Large intestine (tissue), 3 donors: Measurements from ENCODE around the gene PCIF1. TPM values are rescaled to one million over a fixed set of nuclear protein-coding genes. Genes with fewer than 3 reads are reported as not detected.

ENCODE experiments used
- DNase-seq, 2 donors: peaks; one replicate each; pipeline versions ENCODE4 v3.0.0 to v3.0.0-alpha.2; 2013
- H3K27ac ChIP-seq: one replicate; pipeline ENCODE4 v1.5.1; 2013; ENCODE audit warnings: low read length
- H3K27me3 ChIP-seq: 2 replicates; pipeline ENCODE4 v1.6.1; 2013; ENCODE audit warnings: low read length; ENCODE audit not compliant: control insufficient read depth, insufficient read depth
- H3K36me3 ChIP-seq: 2 replicates; pipeline ENCODE4 v1.6.1; 2013; ENCODE audit warnings: low read length; ENCODE audit not compliant: control insufficient read depth, insufficient read depth
- H3K4me1 ChIP-seq: one replicate; pipeline ENCODE4 v1.6.1; 2013; ENCODE audit warnings: low read length; ENCODE audit not compliant: control insufficient read depth, insufficient read depth
- H3K4me3 ChIP-seq: one replicate; pipeline ENCODE4 v1.5.1; 2013; ENCODE audit warnings: low read length
- H3K9me3 ChIP-seq: one replicate; pipeline ENCODE4 v1.6.1; 2013; ENCODE audit warnings: mild to moderate bottlenecking, low read depth, low read length, moderate library complexity; ENCODE audit not compliant: control insufficient read depth
- WGBS: methylation state at CpG from one replicate; pipeline ENCODE4 v1.1.5; 2013; ENCODE audit warnings: low lambda C conversion rate; ENCODE audit not compliant: insufficient coverage; 5-methylcytosine and 5-hydroxymethylcytosine counted together
- polyA plus RNA-seq: library from polyadenylated mRNA; unstranded; fragments of 120-200 nt; gene quantifications from one replicate; pipeline ENCODE4 v1.2.1, GENCODE V29; 2013

The PCIF1 gene
- polyA plus RNA-seq, 1 donor, result 28.1 TPM

GRCh38 chr20:45968801-45969711, 34.6 kb downstream of the PCIF1 start:
- no peaks in the 10 kb centered on the region for H3K9me3 ChIP-seq
- H3K4me3 ChIP-seq, result no peak overlapping the region
- no CpG with 5 or more reads among the region's 14 CpGs for WGBS
- H3K27ac ChIP-seq, result no peak overlapping the region
- H3K36me3 ChIP-seq, result peaks cover 46% of the 10 kb centered on the region
- no peaks in the 10 kb centered on the region for H3K27me3 ChIP-seq
- H3K4me1 ChIP-seq, result peaks cover 5% of the 10 kb centered on the region
- no peak for DNase-seq

DNA sequence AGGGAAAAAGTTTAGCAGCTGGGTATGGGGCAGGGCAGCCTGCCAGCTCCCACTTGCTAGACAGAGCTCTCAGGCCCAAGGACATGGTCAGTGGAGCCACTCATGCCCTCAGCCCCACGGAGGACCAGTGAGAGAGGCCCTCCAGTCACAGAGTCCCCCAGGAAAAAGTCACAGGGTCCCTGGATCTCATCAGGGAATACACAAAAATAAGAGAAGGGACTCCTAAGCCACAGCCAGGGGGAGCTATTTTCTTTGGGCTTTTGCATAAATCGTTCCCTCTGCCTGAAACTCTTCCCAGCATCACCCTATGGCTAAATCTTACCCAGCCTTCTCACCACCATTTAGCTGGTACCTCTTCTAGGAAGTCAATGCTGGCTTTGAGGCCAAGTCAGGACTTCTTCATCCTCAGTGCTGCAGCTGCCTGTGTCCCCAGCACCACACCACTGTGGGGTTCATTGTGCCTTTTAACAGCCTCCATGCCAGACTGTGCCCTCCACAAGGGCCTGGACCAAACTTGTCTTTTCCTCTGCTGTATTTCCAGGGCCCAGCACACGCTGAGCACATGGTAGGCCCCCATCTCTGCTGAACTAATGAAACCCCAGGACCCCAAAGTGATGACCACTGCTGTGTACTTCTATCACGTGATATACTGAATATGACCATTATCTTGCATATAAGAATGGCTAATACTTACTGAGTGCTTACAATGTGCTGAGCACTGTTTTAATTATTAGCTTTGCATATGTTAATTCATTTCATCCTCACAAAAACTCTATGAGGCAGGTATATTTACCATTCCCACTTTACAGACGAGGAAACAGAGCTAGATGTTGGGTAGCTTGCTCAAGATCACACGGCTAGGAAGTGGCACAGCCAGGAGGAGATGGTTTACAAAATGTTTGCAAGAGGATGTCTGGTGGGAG, 35.5 kb downstream of the PCIF1 start:
- H3K9me3 ChIP-seq, result no peaks in the 10 kb centered on the region
- WGBS, result 50% methylated on average over 2 of the region's 6 CpGs
- peaks cover 40% of the 10 kb centered on the region for H3K36me3 ChIP-seq
- H3K27ac ChIP-seq, result no peak overlapping the region
- peaks cover 5% of the 10 kb centered on the region for H3K4me1 ChIP-seq
- no peak overlapping the region for H3K4me3 ChIP-seq
- DNase-seq, result no peak
- H3K27me3 ChIP-seq, result no peaks in the 10 kb centered on the region

DNA sequence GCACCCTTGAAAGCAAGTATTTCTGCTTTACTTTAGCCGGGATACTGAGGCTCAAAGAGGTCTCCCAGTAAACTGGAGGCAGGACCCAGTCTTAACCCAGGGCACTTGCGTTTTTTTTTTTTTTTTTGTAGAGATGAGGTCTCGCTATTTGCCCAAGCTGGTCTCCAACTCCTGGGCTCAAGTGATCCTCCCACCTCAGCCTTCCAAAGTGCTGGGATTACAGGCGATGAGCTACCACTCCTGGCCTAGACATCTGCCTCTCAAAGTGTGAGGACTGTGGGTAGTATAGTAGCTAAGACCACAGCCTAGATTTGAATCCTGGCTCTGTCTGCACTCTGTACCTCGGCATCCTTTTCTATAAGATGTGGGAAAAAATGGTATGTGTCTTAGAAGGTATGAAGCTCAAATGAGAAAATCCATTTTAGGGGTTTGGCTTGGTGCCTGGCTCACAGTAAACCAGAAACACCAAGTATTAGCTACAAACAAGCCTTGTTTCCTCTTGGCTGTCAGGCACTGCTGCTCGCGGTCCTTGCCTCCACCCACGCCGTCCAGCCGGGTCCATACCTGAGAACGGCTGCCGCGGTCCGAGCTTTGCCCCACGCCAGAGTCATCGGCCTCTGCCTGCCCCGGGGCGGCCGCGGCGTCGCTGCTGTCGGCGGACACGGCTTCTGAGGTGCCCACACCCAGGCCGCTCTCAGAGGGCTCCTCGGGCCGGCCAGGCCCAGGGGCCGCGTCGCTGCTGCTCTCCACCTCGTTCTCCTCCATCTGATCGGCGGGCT, 36.4 kb downstream of the PCIF1 start:
- Histone ChIP-seq H3K4me3 (peak overlapping the region; percentile 98), H3K27me3 (peaks cover 2% of the 10 kb centered on the region), H3K9me3 (no peaks in the 10 kb centered on the region), H3K36me3 (peaks cover 31% of the 10 kb centered on the region), H3K4me1 (peaks cover 5% of the 10 kb centered on the region), H3K27ac (peak overlapping the region; percentile 100)
- WGBS, result no CpG with 5 or more reads among the region's 34 CpGs
- DNase-seq, result peak in 1 of 2 donors; percentile 38

DNA sequence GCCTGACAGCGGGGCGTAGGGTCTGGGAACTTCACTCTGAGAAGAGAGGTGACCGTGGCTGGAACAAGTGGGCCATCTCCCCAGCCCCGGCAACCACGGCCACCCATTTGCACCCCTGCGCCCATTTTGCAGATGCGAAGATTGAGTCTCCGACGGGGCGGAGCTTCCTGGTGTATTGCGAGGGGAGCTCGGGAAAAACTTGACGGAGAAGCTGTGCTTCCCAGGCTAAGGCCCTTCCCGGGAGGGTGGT, 36.9 kb downstream of the PCIF1 start:
- peaks cover 2% of the 10 kb centered on the region for H3K27me3 ChIP-seq
- no peaks in the 10 kb centered on the region for H3K9me3 ChIP-seq
- peak overlapping the region; percentile 98 for H3K4me3 ChIP-seq
- no peak for DNase-seq
- peak overlapping the region; percentile 100 for H3K27ac ChIP-seq
- H3K4me1 ChIP-seq, result peaks cover 5% of the 10 kb centered on the region
- peaks cover 30% of the 10 kb centered on the region for H3K36me3 ChIP-seq
- WGBS, result no CpG with 5 or more reads among the region's 14 CpGs

DNA sequence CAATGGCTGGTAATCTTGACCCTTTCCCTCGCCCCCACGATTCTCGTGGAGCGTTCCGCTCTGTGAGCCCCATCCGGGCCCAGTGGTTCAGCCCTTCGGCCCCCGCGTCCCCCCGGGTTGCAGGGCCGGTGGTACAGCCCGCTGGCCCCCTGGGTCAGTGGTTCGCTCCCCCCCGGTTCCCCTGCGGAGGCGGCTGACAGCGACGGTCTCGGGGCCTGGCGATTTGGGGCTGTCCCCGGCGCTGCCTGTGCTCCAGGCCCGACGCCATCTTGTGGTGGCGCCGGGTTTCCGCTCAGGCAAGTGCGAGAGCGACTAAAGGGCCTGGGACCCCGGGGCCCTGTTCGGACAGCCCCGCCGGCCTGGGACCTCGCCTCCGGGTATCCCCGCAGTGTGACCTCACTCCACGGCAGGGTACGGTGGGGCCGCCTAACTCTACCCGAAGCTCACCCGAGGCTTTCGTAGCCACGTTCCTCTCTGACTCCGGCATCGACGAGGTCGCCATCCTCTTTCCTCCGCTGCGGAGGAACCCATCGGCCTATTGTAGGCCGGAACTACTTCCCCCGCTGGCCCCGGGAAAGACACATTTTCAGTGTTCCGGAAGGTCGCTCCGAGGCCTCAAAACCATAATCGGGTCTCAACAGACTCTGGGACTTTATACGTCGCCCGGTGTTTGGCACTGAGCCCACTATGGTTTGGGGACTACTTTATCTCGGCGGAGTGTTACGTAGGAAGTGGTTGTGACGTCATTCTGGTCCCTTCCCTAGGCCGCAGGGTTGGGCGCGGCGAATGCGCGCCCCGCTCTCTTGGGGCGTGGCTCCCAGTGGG, 37.4 kb downstream of the PCIF1 start, which contains the start of gene ZNF335:
Gene ZNF335, minus strand, starts transcription at position 529 of the 825 bp plus-strand sequence. CDS start 793 bp downstream, outside the sequence.
- Histone ChIP-seq H3K27ac (peak within 1 kb of the TSS; percentile 100), H3K4me3 (peak within 1 kb of the TSS; percentile 98)
- WGBS, result no CpG with 5 or more reads among the region's 72 CpGs

DNA sequence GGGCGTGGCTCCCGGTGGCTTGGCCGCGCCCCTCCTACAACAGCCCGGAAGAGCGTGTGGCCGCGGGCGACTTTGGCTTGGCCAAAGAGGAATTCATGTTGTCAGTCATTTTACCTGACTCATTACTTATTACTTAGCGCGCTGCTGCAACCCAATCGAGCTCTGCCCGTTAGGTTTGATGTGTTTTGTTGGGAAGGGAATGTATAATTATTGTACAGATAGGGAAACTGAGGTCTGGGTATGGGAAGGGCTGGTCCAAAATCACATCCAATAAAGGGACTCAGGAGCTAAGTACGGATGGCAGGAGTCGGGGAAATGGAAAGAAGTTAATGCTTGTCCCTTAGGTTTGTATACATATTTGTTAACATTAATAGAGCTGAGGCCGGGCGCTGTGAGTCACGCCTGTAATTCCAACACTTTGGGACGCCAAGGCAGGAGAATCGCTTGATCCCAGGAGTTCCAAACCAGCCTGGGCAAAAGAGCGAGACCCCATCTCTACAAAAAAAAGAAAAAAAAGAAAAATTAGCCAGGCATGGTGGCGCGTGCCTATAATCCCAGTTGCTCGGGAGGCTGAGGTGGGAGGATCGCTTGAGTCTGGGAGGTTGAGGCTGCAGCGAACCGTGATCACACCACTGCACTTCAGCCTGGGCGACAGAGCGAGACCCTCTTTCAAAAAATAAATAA, 38.2 kb downstream of the PCIF1 start:
- WGBS, result 60% methylated on average over 1 of the region's 29 CpGs
- Histone ChIP-seq H3K4me3 (peak overlapping the region; percentile 98), H3K36me3 (peaks cover 18% of the 10 kb centered on the region), H3K27me3 (peaks cover 2% of the 10 kb centered on the region), H3K9me3 (no peaks in the 10 kb centered on the region), H3K27ac (peak overlapping the region; percentile 100), H3K4me1 (peaks cover 5% of the 10 kb centered on the region)
- DNase-seq, result no peak

More for the DNA sequence above, 37.4 kb downstream of the PCIF1 start, which contains the start of gene ZNF335:
- H3K4me1 ChIP-seq, result peaks cover 5% of the 10 kb centered on the region
- peak; percentile 97 to 98 for DNase-seq
- no peaks in the 10 kb centered on the region for H3K9me3 ChIP-seq
- peaks cover 26% of the 10 kb centered on the region for H3K36me3 ChIP-seq
- H3K27me3 ChIP-seq, result peaks cover 2% of the 10 kb centered on the region

- Histone ChIP-seq H3K27me3 (peaks cover 2% of the 10 kb centered on the region), H3K4me1 (peaks cover 1% of the 10 kb centered on the region), H3K4me3 (no peak overlapping the region), H3K9me3 (no peaks in the 10 kb centered on the region), H3K36me3 (no peaks in the 10 kb centered on the region), H3K27ac (no peak overlapping the region)
- 89% methylated on average over 3 of the region's 7 CpGs for WGBS
- no peak for DNase-seq
These were observed 40.5 kb downstream of the PCIF1 start for GRCh38 chr20:45974896-45975565.

- H3K27ac ChIP-seq, result no peak overlapping the region
- H3K36me3 ChIP-seq, result no peaks in the 10 kb centered on the region
- no peaks in the 10 kb centered on the region for H3K9me3 ChIP-seq
- no peaks in the 10 kb centered on the region for H3K4me1 ChIP-seq
- H3K4me3 ChIP-seq, result no peak overlapping the region
- peaks cover 2% of the 10 kb centered on the region for H3K27me3 ChIP-seq
- WGBS, result no CpG with 5 or more reads among the region's 11 CpGs
- DNase-seq, result no peak
These were observed 41.2 kb downstream of the PCIF1 start for GRCh38 chr20:45975686-45976085.

DNA sequence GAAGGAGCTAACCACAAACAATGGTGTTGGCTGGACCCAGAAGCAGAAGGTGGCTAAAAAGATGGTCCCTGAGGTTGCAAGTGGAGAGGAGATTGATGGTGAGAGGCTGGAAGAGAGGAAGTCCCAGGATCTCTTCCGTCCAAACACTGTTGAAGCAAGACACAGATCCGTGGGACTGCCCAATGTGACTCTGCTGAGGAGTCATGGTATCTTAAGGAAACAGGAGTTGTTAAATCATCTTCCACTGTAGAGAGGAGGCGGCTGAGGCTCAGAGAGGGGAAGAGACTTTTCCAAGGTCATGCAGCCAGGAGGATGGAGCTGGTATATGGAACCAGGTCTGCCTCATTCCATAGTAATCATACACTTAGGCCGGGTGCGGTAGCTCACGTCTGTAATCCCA, 41.6 kb downstream of the PCIF1 start:
- Histone ChIP-seq H3K9me3 (no peaks in the 10 kb centered on the region), H3K36me3 (no peaks in the 10 kb centered on the region), H3K27me3 (peaks cover 2% of the 10 kb centered on the region), H3K4me3 (no peak overlapping the region), H3K27ac (no peak overlapping the region), H3K4me1 (no peaks in the 10 kb centered on the region)
- 80% methylated on average over 1 of the region's 6 CpGs for WGBS
- no peak for DNase-seq
